Fibroblast of lung (primary cell): Measurements from ENCODE around the gene MACF1. TPM values are rescaled to one million over a fixed set of nuclear protein-coding genes. Genes with fewer than 3 reads are reported as not detected.

Source experiments
- DNase-seq, 2 donors: peaks; one replicate each; pipeline versions ENCODE4 v3.0.0 to v3.0.0-alpha.2; 2010; ENCODE audit warnings: low read depth in 2 of 2
- H2AFZ ChIP-seq: 2 replicates; pipeline ENCODE4 v1.5.1; 2012; ENCODE audit warnings: low read length, control low read depth, inconsistent platforms
- H3K27ac ChIP-seq: 2 replicates; pipeline ENCODE4 v1.5.1; 2011; ENCODE audit warnings: low read length, control low read depth; ENCODE audit not compliant: insufficient read depth
- H3K27me3 ChIP-seq: 2 replicates; pipeline ENCODE4 v1.5.1; 2011; ENCODE audit warnings: mild to moderate bottlenecking, low read length; ENCODE audit not compliant: control insufficient read depth, insufficient read depth
- H3K36me3 ChIP-seq: 2 replicates; pipeline ENCODE4 v1.5.1; 2011; ENCODE audit warnings: low read length; ENCODE audit not compliant: control insufficient read depth, insufficient read depth
- H3K4me1 ChIP-seq: 2 replicates; pipeline ENCODE4 v1.5.1; 2011; ENCODE audit warnings: low read length; ENCODE audit not compliant: control insufficient read depth, insufficient read depth; ENCODE audit errors: extremely low read depth
- H3K4me2 ChIP-seq: 2 replicates; pipeline ENCODE4 v1.5.1; 2011; ENCODE audit warnings: low read length, control low read depth; ENCODE audit not compliant: insufficient read depth; ENCODE audit errors: extremely low read depth
- H3K4me3 ChIP-seq, 4 experiments: fragments of 200-600 bp in 1 of 4; sonication (generic) in 1 of 4; replicated peaks in 1 of 4; 2 replicates each; pipeline ENCODE4 v1.5.1; 2011 to 2016; ENCODE audit warnings: low read length in 4 of 4, low read depth in 3 of 4, mild to moderate bottlenecking in 3 of 4, control low read depth in 2 of 4, inconsistent platforms in 1 of 4, mixed read lengths in 1 of 4; ENCODE audit not compliant: insufficient read depth in 1 of 4; ENCODE audit errors: control extremely low read depth in 1 of 4
- H3K79me2 ChIP-seq: 2 replicates; pipeline ENCODE4 v1.5.1; 2012; ENCODE audit warnings: mild to moderate bottlenecking, low read length, inconsistent platforms; ENCODE audit not compliant: control insufficient read depth, insufficient read depth
- H3K9ac ChIP-seq: 2 replicates; pipeline ENCODE4 v1.5.1; 2011; ENCODE audit warnings: mild to moderate bottlenecking, low read length, control low read depth; ENCODE audit not compliant: insufficient read depth
- H3K9me3 ChIP-seq: 2 replicates; pipeline ENCODE4 v1.5.1; 2012; ENCODE audit warnings: low read depth, low read length; ENCODE audit not compliant: control insufficient read depth, insufficient read depth
- H4K20me1 ChIP-seq: 2 replicates; pipeline ENCODE4 v1.5.1; 2011; ENCODE audit warnings: low read length; ENCODE audit not compliant: control insufficient read depth, insufficient read depth; ENCODE audit errors: extremely low read depth
- EZH2 ChIP-seq: IDR thresholded peaks from 2 replicates; pipeline ENCODE4 v1.5.1; 2012; ENCODE audit warnings: low read length, control low read depth, mild to moderate bottlenecking; ENCODE audit errors: missing control alignments
- polyA plus RNA-seq, 2 donors: library from polyadenylated mRNA; depleted of rRNA in 1 of 2; stranded (reverse) in 1 of 2; unstranded in 1 of 2; fragments of >200 nt; gene quantifications; 2 replicates each; pipeline ENCODE4 v1.2.1, GENCODE V29; 2011 to 2012; ENCODE audit warnings: missing spikeins in 1 of 2
- total RNA-seq: library from RNA; depleted of rRNA; stranded (reverse); fragments of >200 nt; gene quantifications from 2 replicates; pipeline ENCODE4 v1.2.1, GENCODE V29; 2014
- TF ChIP-seq, protein P1 (sequence below), 2 donors: IDR thresholded peaks in 1 of 2; conservative IDR thresholded peaks in 1 of 2; 1 replicate in 1 of 2; 2 replicates in 1 of 2; pipeline ENCODE4 v1.5.1; 2011 to 2012; ENCODE audit warnings: low read length in 2 of 2, control low read depth in 1 of 2, inconsistent platforms in 1 of 2, low read depth in 1 of 2, mild to moderate bottlenecking in 1 of 2

MACF1 gene
- total and polyA plus RNA-seq, 2 donors (not counting 1 experiment from before 2014, with no cell fraction given), result 178 to 414 TPM

DNA sequence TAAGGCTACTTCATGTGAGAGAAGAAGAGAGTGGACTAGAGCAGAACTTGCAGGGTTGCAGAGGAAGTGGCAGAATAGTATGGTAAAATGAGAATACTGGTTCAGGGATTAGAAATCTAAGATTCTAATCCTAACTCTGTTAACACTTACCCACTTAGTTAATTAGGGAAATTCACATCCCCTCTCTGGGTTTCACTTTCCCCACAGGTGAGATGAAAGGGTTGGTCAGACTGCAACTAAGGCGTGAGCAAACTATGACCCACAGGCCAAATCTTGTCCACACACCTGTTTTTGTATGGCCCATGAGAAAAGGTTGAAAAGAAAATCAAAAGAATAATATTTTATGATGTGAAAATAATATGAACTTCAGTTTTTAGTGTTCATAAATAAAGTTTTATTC is 117.5 kb downstream of the MACF1 start:
- H3K27me3 ChIP-seq, result no peaks in the 10 kb centered on the region
- peaks cover 27% of the 10 kb centered on the region for H3K36me3 ChIP-seq
- no peak overlapping the region for H3K27ac ChIP-seq
- no peak overlapping the region for H2AFZ ChIP-seq
- no peak overlapping the region for H3K9ac ChIP-seq
- DNase-seq, result no peak
- H4K20me1 ChIP-seq, result no peaks in the 10 kb centered on the region
- TF ChIP-seq, protein P1, sequence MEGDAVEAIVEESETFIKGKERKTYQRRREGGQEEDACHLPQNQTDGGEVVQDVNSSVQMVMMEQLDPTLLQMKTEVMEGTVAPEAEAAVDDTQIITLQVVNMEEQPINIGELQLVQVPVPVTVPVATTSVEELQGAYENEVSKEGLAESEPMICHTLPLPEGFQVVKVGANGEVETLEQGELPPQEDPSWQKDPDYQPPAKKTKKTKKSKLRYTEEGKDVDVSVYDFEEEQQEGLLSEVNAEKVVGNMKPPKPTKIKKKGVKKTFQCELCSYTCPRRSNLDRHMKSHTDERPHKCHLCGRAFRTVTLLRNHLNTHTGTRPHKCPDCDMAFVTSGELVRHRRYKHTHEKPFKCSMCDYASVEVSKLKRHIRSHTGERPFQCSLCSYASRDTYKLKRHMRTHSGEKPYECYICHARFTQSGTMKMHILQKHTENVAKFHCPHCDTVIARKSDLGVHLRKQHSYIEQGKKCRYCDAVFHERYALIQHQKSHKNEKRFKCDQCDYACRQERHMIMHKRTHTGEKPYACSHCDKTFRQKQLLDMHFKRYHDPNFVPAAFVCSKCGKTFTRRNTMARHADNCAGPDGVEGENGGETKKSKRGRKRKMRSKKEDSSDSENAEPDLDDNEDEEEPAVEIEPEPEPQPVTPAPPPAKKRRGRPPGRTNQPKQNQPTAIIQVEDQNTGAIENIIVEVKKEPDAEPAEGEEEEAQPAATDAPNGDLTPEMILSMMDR (conservative IDR thresholded peaks at IDR 0.05 in 1 of 2, IDR thresholded peaks at IDR 0.05 in 1 of 2; ENCODE audit: low read depth in 1 of 2, low read length in 2 of 2), result no peak
- no peak for TF ChIP-seq EZH2
- H3K9me3 ChIP-seq, result no peaks in the 10 kb centered on the region
- H3K4me2 ChIP-seq, result no peak overlapping the region
- no peaks in the 10 kb centered on the region for H3K4me1 ChIP-seq
- no peak overlapping the region for H3K4me3 ChIP-seq
- no peaks in the 10 kb centered on the region for H3K79me2 ChIP-seq

DNA sequence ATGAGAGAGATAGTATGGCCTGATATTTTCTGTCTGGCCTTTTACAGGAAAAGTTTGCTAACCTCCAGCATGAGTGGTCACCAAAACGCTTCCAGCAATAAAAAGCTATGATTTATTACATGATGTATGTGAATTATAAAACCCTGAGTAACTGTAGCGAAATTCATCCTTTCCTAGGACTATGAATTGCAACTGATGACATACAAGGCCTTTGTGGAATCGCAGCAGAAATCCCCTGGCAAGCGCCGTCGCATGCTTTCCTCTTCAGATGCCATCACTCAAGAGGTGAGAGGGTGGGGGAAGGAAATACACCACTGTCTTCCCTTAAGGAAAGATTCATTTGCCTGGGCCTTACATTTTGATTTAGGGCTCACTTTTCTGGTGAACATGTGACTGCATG is 117.9 kb downstream of the MACF1 start:
- Histone ChIP-seq H3K9ac (no peak overlapping the region), H2AFZ (no peak overlapping the region), H3K4me3 (no peak overlapping the region), H3K4me2 (no peak overlapping the region), H3K79me2 (no peaks in the 10 kb centered on the region), H4K20me1 (no peaks in the 10 kb centered on the region), H3K27ac (no peak overlapping the region), H3K36me3 (peaks cover 28% of the 10 kb centered on the region), H3K27me3 (no peaks in the 10 kb centered on the region), H3K4me1 (no peaks in the 10 kb centered on the region), H3K9me3 (no peaks in the 10 kb centered on the region)
- TF ChIP-seq, protein P1 (conservative IDR thresholded peaks at IDR 0.05 in 1 of 2, IDR thresholded peaks at IDR 0.05 in 1 of 2; ENCODE audit: low read depth in 1 of 2, low read length in 2 of 2), result no peak
- no peak for TF ChIP-seq EZH2
- DNase-seq, result no peak

GRCh38 chr1:39324888-39325287 is 120.4 kb downstream of the MACF1 start:
- Histone ChIP-seq H3K36me3 (peaks cover 17% of the 10 kb centered on the region), H3K9ac (no peak overlapping the region), H3K4me3 (no peak overlapping the region), H4K20me1 (no peaks in the 10 kb centered on the region), H3K9me3 (no peaks in the 10 kb centered on the region), H2AFZ (no peak overlapping the region), H3K27me3 (no peaks in the 10 kb centered on the region), H3K79me2 (no peaks in the 10 kb centered on the region), H3K27ac (no peak overlapping the region), H3K4me1 (no peaks in the 10 kb centered on the region), H3K4me2 (no peak overlapping the region)
- TF ChIP-seq EZH2, result no peak
- TF ChIP-seq, protein P1 (conservative IDR thresholded peaks at IDR 0.05 in 1 of 2, IDR thresholded peaks at IDR 0.05 in 1 of 2; ENCODE audit: low read depth in 1 of 2, low read length in 2 of 2), result no peak
- no peak for DNase-seq
